Neural progenitor cell (in vitro differentiated cells): ENCODE measurements around the gene PDGFRB.

Source experiments
- EZH2phosphoT487 ChIP-seq: fragments of 200-600 bp; sonication (generic); IDR thresholded peaks from 2 replicates; pipeline ENCODE4 v1.6.1; 2017; ENCODE audit warnings: antibody characterized with exemption
- TF ChIP-seq, protein P1 (sequence below): fragments of 200-600 bp; sonication (generic); IDR thresholded peaks from 2 replicates; pipeline ENCODE4 v1.5.1; 2017; ENCODE audit warnings: antibody characterized with exemption, mild to moderate bottlenecking

- TF ChIP-seq, protein P1, sequence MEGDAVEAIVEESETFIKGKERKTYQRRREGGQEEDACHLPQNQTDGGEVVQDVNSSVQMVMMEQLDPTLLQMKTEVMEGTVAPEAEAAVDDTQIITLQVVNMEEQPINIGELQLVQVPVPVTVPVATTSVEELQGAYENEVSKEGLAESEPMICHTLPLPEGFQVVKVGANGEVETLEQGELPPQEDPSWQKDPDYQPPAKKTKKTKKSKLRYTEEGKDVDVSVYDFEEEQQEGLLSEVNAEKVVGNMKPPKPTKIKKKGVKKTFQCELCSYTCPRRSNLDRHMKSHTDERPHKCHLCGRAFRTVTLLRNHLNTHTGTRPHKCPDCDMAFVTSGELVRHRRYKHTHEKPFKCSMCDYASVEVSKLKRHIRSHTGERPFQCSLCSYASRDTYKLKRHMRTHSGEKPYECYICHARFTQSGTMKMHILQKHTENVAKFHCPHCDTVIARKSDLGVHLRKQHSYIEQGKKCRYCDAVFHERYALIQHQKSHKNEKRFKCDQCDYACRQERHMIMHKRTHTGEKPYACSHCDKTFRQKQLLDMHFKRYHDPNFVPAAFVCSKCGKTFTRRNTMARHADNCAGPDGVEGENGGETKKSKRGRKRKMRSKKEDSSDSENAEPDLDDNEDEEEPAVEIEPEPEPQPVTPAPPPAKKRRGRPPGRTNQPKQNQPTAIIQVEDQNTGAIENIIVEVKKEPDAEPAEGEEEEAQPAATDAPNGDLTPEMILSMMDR, result no peak
- TF ChIP-seq EZH2phosphoT487, result no peak
Measured at GRCh38 chr5:150075806-150076205, 79.8 kb downstream of the PDGFRB start.
